SK-N-SH (cell line): ENCODE results near the gene B3GALNT2. TPM values are rescaled to one million over a fixed set of nuclear protein-coding genes. Genes with fewer than 3 reads are reported as not detected.

ENCODE experiments used
- CTCF ChIA-PET: fragments of 300-600, 350-600 bp; formaldehyde crosslinking; extraction: SDS; loops from one replicate; lab custom pipeline; 2021; lab: Yijun Ruan, JAX
- POLR2A ChIA-PET: fragments of 350-600 bp; sonication (Branson Sonifier 250); formaldehyde crosslinking; extraction: SDS; loops from one replicate; lab custom pipeline; 2020; ENCODE audit warnings: antibody characterized with exemption, inconsistent platforms; lab: Yijun Ruan, JAX
- DNase-seq: peaks from one replicate; pipeline ENCODE4 v3.0.0; 2012
- H2AFZ ChIP-seq: fragments of 200-600 bp; sonication (generic); 2 replicates; pipeline ENCODE4 v1.8.1; 2016; ENCODE audit warnings: antibody characterized with exemption, mild to moderate bottlenecking, low read depth
- H3F3A ChIP-seq: fragments of 200-600 bp; sonication (generic); replicated peaks from 2 replicates; pipeline ENCODE3; 2016; ENCODE audit warnings: antibody characterized with exemption, mild to moderate bottlenecking; ENCODE audit not compliant: insufficient read depth
- H3K27ac ChIP-seq, 2 experiments: fragments of 200-500 bp in 1 of 2; fragments of 200-600 bp in 1 of 2; sonication (Bioruptor generic) in 1 of 2; sonication (generic), shearing (Covaris generic) in 1 of 2; 2 replicates each; pipeline versions ENCODE4 v1.5.1 to v1.6.1; 2014 to 2016; ENCODE audit warnings: low read depth in 2 of 2, inconsistent platforms in 1 of 2, low read length in 1 of 2, mild to moderate bottlenecking in 1 of 2, mixed read lengths in 1 of 2
- H3K27me3 ChIP-seq: fragments of 200-600 bp; sonication (generic), shearing (Covaris generic); 2 replicates; pipeline ENCODE4 v1.6.1; 2016; ENCODE audit warnings: mixed run types; ENCODE audit not compliant: insufficient read depth
- H3K36me3 ChIP-seq, 2 experiments: fragments of 200-500 bp in 1 of 2; fragments of 200-600 bp in 1 of 2; sonication (Bioruptor generic) in 1 of 2; sonication (generic) in 1 of 2; replicated peaks in 1 of 2; 2 replicates each; pipeline versions ENCODE3 to v1.5.1; 2014 to 2016; ENCODE audit warnings: low read length in 1 of 2, mild to moderate bottlenecking in 1 of 2; ENCODE audit not compliant: insufficient read depth in 2 of 2, control insufficient read depth in 1 of 2
- H3K4me1 ChIP-seq, 2 experiments: fragments of 200-500 bp in 1 of 2; fragments of 200-600 bp in 1 of 2; sonication (Bioruptor generic) in 1 of 2; sonication (generic), shearing (Covaris generic) in 1 of 2; 2 replicates each; pipeline versions ENCODE4 v1.5.1 to v1.6.1; 2014 to 2016; ENCODE audit warnings: low read depth in 1 of 2, low read length in 1 of 2, mixed run types in 1 of 2; ENCODE audit not compliant: insufficient read depth in 2 of 2, control insufficient read depth in 1 of 2
- H3K4me2 ChIP-seq: fragments of 200-600 bp; sonication (generic), shearing (Covaris generic); 2 replicates; pipeline ENCODE4 v1.6.1; 2017; ENCODE audit warnings: mixed run types
- H3K4me3 ChIP-seq, 2 experiments: fragments of 200-500 bp in 1 of 2; fragments of 200-600 bp in 1 of 2; sonication (Bioruptor generic) in 1 of 2; sonication (generic), shearing (Covaris generic) in 1 of 2; 2 replicates each; pipeline versions ENCODE4 v1.5.1 to v1.8.1; 2014 to 2016; ENCODE audit warnings: low read depth in 2 of 2, inconsistent platforms in 1 of 2, low read length in 1 of 2, mild to moderate bottlenecking in 1 of 2, mixed read lengths in 1 of 2, moderate library complexity in 1 of 2
- H3K79me2 ChIP-seq: fragments of 200-600 bp; sonication (generic); 2 replicates; pipeline ENCODE4 v1.8.1; 2017; ENCODE audit warnings: mild to moderate bottlenecking; ENCODE audit not compliant: insufficient read depth
- H3K9ac ChIP-seq: fragments of 200-600 bp; sonication (generic); 2 replicates; pipeline ENCODE4 v1.6.1; 2017; ENCODE audit warnings: mixed run types
- H3K9me2 ChIP-seq: fragments of 200-600 bp; sonication (generic); 2 replicates; pipeline ENCODE4 v1.6.1; 2017; ENCODE audit warnings: mixed run types
- H3K9me3 ChIP-seq: fragments of 200-600 bp; sonication (generic); 2 replicates; pipeline ENCODE4 v1.6.1; 2017; ENCODE audit warnings: mixed run types, mild to moderate bottlenecking, moderate library complexity
- H4K20me1 ChIP-seq: fragments of 200-600 bp; sonication (generic); 2 replicates; pipeline ENCODE4 v1.6.1; 2017; ENCODE audit warnings: mild to moderate bottlenecking, mixed run types; ENCODE audit not compliant: insufficient read depth
- CHD2 ChIP-seq: fragments of 150-350 bp; IDR thresholded peaks from 2 replicates; pipeline ENCODE4 v1.6.1; 2018; ENCODE audit warnings: low read length; ENCODE audit not compliant: partially characterized antibody
- ELF1 ChIP-seq: IDR thresholded peaks from 2 replicates; pipeline ENCODE4 v1.4.0; 2012
- EP300 ChIP-seq, 2 experiments: IDR thresholded peaks; 2 replicates each; pipeline versions ENCODE4 v1.4.0 to v1.6.1; 2012; ENCODE audit warnings: borderline replicate concordance in 1 of 2, low read depth in 1 of 2, low read length in 1 of 2
- FOSL2 ChIP-seq: IDR thresholded peaks from 2 replicates; pipeline ENCODE4 v1.4.0; 2012; ENCODE audit warnings: low read depth, mild to moderate bottlenecking, moderate library complexity, borderline replicate concordance
- JUND ChIP-seq: IDR thresholded peaks from 2 replicates; pipeline ENCODE4 v1.4.0; 2012
- RFX5 ChIP-seq: IDR thresholded peaks from 2 replicates; pipeline ENCODE4 v1.6.1; 2012; ENCODE audit warnings: mild to moderate bottlenecking, improper control_type of control experiment, low read length
- SIN3A ChIP-seq: IDR thresholded peaks from 2 replicates; pipeline ENCODE4 v1.6.1; 2012; ENCODE audit warnings: low read depth, mild to moderate bottlenecking, low read length, moderate library complexity, borderline replicate concordance
- TCF12 ChIP-seq: IDR thresholded peaks from 2 replicates; pipeline ENCODE4 v1.4.0; 2012
- USF2 ChIP-seq: fragments of 150-350 bp; IDR thresholded peaks from 2 replicates; pipeline ENCODE4 v1.6.1; 2017; ENCODE audit warnings: antibody characterized with exemption, low read length, low read depth, borderline replicate concordance
- WGBS: methylation state at CpG from one replicate; pipeline ENCODE4 v1.1.6; 2017; ENCODE audit warnings: low lambda C conversion rate; 5-methylcytosine and 5-hydroxymethylcytosine counted together
- polyA plus RNA-seq, 3 experiments: library from polyadenylated mRNA; depleted of rRNA; stranded (reverse); fragments of >200 nt; gene quantifications; 2 replicates each; pipeline ENCODE4 v1.2.3, GENCODE V29; 2012
- TF ChIP-seq, protein P1 (sequence below): IDR thresholded peaks from 2 replicates; pipeline ENCODE4 v1.4.0; 2012; ENCODE audit warnings: low read depth, borderline replicate concordance

Gene B3GALNT2
- polyA plus RNA-seq, 1 of the 3 experiments (the other 2 are of a cell fraction), result 15.5 TPM

DNA sequence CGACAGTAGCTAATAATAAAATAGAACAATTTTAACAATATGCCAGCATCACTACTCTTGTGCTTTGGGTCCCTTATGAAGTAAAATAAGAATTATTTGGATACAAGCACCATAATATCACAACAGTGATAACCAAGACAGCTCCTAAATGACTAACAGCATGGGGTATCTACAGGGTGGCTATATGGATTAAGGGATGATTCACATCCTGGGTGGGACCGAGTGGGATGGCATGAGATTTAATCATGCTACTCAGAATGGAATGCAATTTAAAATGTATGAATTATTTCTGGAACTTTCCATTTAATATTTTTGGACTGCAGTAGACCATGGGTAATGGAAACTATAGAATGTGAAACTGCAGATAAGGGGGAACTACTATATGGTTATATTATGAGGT lies 28.1 kb upstream of the B3GALNT2 start:
- Histone ChIP-seq H4K20me1 (no peaks in the 10 kb centered on the region), H3K27ac (peak overlapping the region in 1 of 2 experiments; percentile 63; a peak in 2 of 4 replicates), H3K79me2 (no peaks in the 10 kb centered on the region), H2AFZ (no peak overlapping the region), H3K9me2 (no peaks in the 10 kb centered on the region), H3K36me3 (no peaks in the 10 kb centered on the region), H3K4me3 (no peak overlapping the region), H3K9ac (no peak overlapping the region), H3F3A (peaks cover 4% of the 10 kb centered on the region), H3K4me1 (peaks cover 0 to 10% of the 10 kb centered on the region in 2 experiments; a peak in 1 of 4 replicates), H3K27me3 (no peaks in the 10 kb centered on the region), H3K4me2 (peak overlapping the region; percentile 3; the same call in 1 of the 2 replicates), H3K9me3 (no peaks in the 10 kb centered on the region)
- 51% methylated on average over 2 of the region's 2 CpGs for WGBS
- no peak for DNase-seq
- TF ChIP-seq CHD2 (no peak), JUND (peak; percentile 57), RFX5 (no peak), USF2 (no peak), FOSL2 (peak; percentile 55), EP300 (IDR thresholded peaks at IDR 0.05; ENCODE audit: borderline replicate concordance in 1 of 2, low read depth in 1 of 2, low read length in 1 of 2) (peak in 1 of 2 experiments; percentile 15; a peak in 1 of 4 replicates), SIN3A (no peak), TCF12 (peak; percentile 16; the same call in 1 of the 2 replicates)
- TF ChIP-seq, protein P1, sequence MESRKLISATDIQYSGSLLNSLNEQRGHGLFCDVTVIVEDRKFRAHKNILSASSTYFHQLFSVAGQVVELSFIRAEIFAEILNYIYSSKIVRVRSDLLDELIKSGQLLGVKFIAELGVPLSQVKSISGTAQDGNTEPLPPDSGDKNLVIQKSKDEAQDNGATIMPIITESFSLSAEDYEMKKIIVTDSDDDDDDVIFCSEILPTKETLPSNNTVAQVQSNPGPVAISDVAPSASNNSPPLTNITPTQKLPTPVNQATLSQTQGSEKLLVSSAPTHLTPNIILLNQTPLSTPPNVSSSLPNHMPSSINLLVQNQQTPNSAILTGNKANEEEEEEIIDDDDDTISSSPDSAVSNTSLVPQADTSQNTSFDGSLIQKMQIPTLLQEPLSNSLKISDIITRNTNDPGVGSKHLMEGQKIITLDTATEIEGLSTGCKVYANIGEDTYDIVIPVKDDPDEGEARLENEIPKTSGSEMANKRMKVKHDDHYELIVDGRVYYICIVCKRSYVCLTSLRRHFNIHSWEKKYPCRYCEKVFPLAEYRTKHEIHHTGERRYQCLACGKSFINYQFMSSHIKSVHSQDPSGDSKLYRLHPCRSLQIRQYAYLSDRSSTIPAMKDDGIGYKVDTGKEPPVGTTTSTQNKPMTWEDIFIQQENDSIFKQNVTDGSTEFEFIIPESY, result no peak
- CTCF ChIA-PET, result interaction anchor here (1.4 kb wide), 2 partner anchors 13 to 19 kb away, joined by 3 to 4 read pairs; no protein-coding TSS in a partner anchor
- POLR2A ChIA-PET, result no interaction called here

DNA sequence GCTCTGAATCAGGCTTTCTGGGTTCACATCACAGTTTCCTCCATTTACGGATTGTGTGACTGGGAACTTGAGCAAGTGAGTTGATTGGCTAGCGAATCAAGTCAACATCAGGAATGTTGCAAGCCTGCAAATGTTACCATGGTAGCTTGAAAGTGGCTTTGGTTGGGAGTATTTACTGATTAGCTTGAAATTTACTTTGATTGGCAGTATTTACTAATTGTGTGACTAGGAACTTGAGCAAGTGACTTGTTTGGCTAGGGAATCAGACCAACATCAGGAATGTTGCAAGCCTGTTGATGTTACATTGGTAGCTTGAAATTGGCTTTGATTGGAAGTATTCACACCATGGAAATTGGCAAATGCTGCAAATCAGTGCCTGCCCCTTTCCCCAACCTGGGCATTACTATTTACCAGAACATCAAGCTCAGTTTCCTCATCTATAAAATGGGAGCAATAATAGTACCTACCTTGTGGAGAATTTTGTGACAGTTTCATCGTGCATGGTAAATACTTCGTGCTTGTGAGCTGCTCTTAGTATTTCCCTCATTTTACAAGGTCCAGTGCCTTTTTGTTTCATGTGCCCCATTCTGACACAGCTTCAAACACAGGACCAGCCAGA lies 23.1 kb upstream of the B3GALNT2 start:
- Histone ChIP-seq H3K4me2 (no peak overlapping the region), H3K9me3 (no peaks in the 10 kb centered on the region), H3F3A (no peaks in the 10 kb centered on the region), H3K27me3 (no peaks in the 10 kb centered on the region), H3K36me3 (no peaks in the 10 kb centered on the region), H3K9me2 (no peaks in the 10 kb centered on the region), H2AFZ (no peak overlapping the region), H3K79me2 (no peaks in the 10 kb centered on the region), H4K20me1 (no peaks in the 10 kb centered on the region), H3K27ac (no peak overlapping the region), H3K4me3 (no peak overlapping the region), H3K9ac (no peak overlapping the region), H3K4me1 (no peaks in the 10 kb centered on the region)
- 95% methylated on average over 4 of the region's 4 CpGs for WGBS
- POLR2A ChIA-PET, result no interaction called here
- DNase-seq, result no peak
- CTCF ChIA-PET, result interaction anchor here (0.7 to 3.1 kb wide), 6 partner anchors 8 to 444 kb away, joined by 3 to 18 read pairs (median 4); partner anchors contain the start of gene B3GALNT2
- TF ChIP-seq SIN3A (no peak), USF2 (no peak), ELF1 (no peak), CHD2 (no peak)
